HL-60 (cell line): ENCODE data around the gene RAPGEF4.

Experiments
- CTCF ChIP-seq: IDR thresholded peaks from one replicate; pipeline ENCODE4 v1.5.1; 2011; ENCODE audit warnings: low read length, control low read depth, inconsistent platforms; ENCODE audit not compliant: insufficient read depth
- GABPA ChIP-seq: IDR thresholded peaks from 2 replicates; pipeline ENCODE4 v1.6.1; 2012; ENCODE audit warnings: low read depth
- POLR2AphosphoS5 ChIP-seq: IDR thresholded peaks from 2 replicates; pipeline ENCODE4 v1.6.1; 2012; ENCODE audit warnings: low read depth
- SPI1 ChIP-seq: IDR thresholded peaks from 2 replicates; pipeline ENCODE4 v1.6.1; 2012; ENCODE audit warnings: low read depth, mild to moderate bottlenecking, borderline replicate concordance

- TF ChIP-seq CTCF (no peak), GABPA (no peak), POLR2AphosphoS5 (no peak), SPI1 (no peak)
Observed at GRCh38 chr2:173058097-173058496, 322.5 kb downstream of the RAPGEF4 start.
